Cardiac muscle cell (in vitro differentiated cells and primary cell): ENCODE measurements around the gene GPATCH4. TPM values are rescaled to one million over a fixed set of nuclear protein-coding genes. Genes with fewer than 3 reads are reported as not detected.

Experiments
- DNase-seq, 2 donors: peaks; one replicate each; pipeline versions ENCODE4 v3.0.0 to v3.0.0-alpha.2; 2010 to 2017; ENCODE audit warnings: low read depth in 1 of 2, low spot score in 1 of 2
- H3K27ac ChIP-seq: fragments of 200-600 bp; sonication (generic); 2 replicates; pipeline ENCODE4 v1.5.1; 2016
- H3K27me3 ChIP-seq: fragments of 200-600 bp; sonication (generic); 2 replicates; pipeline ENCODE4 v1.6.0; 2016; ENCODE audit warnings: control low read depth
- H3K36me3 ChIP-seq: fragments of 200-600 bp; sonication (generic); 2 replicates; pipeline ENCODE4 v1.5.1; 2016; ENCODE audit warnings: control low read depth
- H3K4me1 ChIP-seq: fragments of 200-600 bp; sonication (generic); 2 replicates; pipeline ENCODE4 v1.8.1; 2017; ENCODE audit warnings: low read depth, mild to moderate bottlenecking, mixed run types
- H3K4me3 ChIP-seq: fragments of 200-600 bp; sonication (generic); 2 replicates; pipeline ENCODE4 v1.5.1; 2016; ENCODE audit warnings: mild to moderate bottlenecking
- H3K9me3 ChIP-seq: fragments of 200-600 bp; sonication (generic); 2 replicates; pipeline ENCODE4 v1.5.1; 2017; ENCODE audit warnings: low read depth, mild to moderate bottlenecking, control low read depth
- CTCF ChIP-seq: IDR thresholded peaks from 2 replicates; pipeline ENCODE4 v1.5.1; 2012; ENCODE audit warnings: low read depth, mild to moderate bottlenecking, low read length
- polyA plus RNA-seq: library from polyadenylated mRNA; unstranded; fragments of >200 nt; fragmentation: Nextera tagmentation; extraction: Ambion mirVana; gene quantifications from 2 replicates; pipeline ENCODE4 v1.2.1, GENCODE V29; 2016
- total RNA-seq: library from RNA; depleted of rRNA; stranded (reverse); fragments of >200 nt; gene quantifications from 2 replicates; pipeline ENCODE4 v1.2.3, GENCODE V29; 2016

Gene GPATCH4
- total RNA-seq (6.0 and 14.4 TPM in 2 replicates), polyA plus RNA-seq (42.4 and 48.4 TPM in 2 replicates)

- Histone ChIP-seq H3K36me3 (no peaks in the 10 kb centered on the region), H3K9me3 (no peaks in the 10 kb centered on the region), H3K27ac (peak within 1 kb of the TSS; percentile 72), H3K4me3 (peak within 1 kb of the TSS; percentile 42), H3K27me3 (no peaks in the 10 kb centered on the region), H3K4me1 (no peaks in the 10 kb centered on the region)
- TF ChIP-seq CTCF, result no peak
- DNase-seq, result peak; percentile 83 to 96
Measured at GRCh38 chr1:156601122-156601830, at the start of gene GPATCH4. TSS of gene GPATCH4 (minus strand) at chr1:156601479.

DNA sequence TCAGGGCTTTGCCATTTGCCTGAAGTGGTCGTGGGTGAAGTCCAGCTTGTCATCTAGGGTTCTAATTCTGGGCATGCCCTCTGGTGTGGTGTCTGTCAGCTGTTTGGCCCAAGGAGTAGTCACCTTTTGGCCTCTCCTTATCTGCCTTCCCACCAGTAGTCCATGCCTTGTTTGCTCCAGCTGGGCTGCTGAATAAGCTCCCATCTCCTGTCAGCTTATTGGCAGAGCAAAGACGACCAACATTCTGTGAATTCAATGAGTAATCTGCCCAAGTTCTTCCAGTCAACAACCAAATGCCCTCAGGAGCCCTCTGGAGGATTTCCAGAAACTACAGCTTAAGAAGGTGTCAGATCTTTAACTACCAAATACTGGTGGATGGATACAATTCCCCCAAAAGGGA is 47.7 kb upstream of the GPATCH4 start:
- TF ChIP-seq CTCF, result no peak
- H3K27me3 ChIP-seq, result peaks cover 83% of the 10 kb centered on the region
- no peaks in the 10 kb centered on the region for H3K4me1 ChIP-seq
- no peak overlapping the region for H3K4me3 ChIP-seq
- no peak for DNase-seq
- H3K9me3 ChIP-seq, result no peaks in the 10 kb centered on the region
- H3K36me3 ChIP-seq, result no peaks in the 10 kb centered on the region
- H3K27ac ChIP-seq, result no peak overlapping the region

DNA sequence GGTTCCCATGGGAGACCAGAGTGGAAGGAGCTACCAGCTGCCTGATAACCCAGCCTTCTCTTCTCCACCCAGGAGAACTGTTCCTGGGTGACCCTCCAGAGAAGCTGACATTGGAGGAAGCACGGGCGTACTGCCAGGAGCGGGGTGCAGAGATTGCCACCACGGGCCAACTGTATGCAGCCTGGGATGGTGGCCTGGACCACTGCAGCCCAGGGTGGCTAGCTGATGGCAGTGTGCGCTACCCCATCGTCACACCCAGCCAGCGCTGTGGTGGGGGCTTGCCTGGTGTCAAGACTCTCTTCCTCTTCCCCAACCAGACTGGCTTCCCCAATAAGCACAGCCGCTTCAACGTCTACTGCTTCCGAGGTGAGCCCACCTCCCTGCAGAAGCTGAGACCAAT is 47.2 kb upstream of the GPATCH4 start:
- Histone ChIP-seq H3K4me1 (no peaks in the 10 kb centered on the region), H3K9me3 (no peaks in the 10 kb centered on the region), H3K27me3 (peaks cover 83% of the 10 kb centered on the region), H3K27ac (no peak overlapping the region), H3K4me3 (no peak overlapping the region), H3K36me3 (no peaks in the 10 kb centered on the region)
- no peak for TF ChIP-seq CTCF
- no peak for DNase-seq

DNA sequence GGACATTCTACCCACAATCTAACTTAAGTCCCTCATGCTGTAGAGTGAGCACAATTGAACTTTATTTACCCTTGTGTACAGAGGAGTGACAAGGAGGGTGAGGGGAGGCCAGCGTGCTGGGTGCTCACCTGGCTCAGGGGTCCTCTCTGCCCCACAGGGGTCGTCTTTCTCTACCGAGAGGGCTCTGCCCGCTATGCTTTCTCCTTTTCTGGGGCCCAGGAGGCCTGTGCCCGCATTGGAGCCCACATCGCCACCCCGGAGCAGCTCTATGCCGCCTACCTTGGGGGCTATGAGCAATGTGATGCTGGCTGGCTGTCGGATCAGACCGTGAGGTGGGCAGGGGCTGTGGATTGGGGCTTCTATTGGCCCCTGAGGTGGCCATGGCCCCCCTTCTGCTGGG is 46.1 kb upstream of the GPATCH4 start:
- no peak for TF ChIP-seq CTCF
- Histone ChIP-seq H3K36me3 (no peaks in the 10 kb centered on the region), H3K9me3 (no peaks in the 10 kb centered on the region), H3K4me1 (no peaks in the 10 kb centered on the region), H3K4me3 (no peak overlapping the region), H3K27me3 (peaks cover 85% of the 10 kb centered on the region), H3K27ac (no peak overlapping the region)
- DNase-seq, result no peak

DNA sequence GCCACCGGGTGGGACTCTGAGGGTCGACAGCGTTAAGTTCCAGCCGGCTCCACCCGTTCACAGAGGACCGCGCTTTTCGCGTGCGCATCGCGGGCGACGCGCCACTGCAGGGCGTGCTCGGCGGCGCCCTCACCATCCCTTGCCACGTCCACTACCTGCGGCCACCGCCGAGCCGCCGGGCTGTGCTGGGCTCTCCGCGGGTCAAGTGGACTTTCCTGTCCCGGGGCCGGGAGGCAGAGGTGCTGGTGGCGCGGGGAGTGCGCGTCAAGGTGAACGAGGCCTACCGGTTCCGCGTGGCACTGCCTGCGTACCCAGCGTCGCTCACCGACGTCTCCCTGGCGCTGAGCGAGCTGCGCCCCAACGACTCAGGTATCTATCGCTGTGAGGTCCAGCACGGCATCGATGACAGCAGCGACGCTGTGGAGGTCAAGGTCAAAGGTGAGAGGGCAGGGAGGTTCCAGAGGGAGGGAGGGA is 45.5 kb upstream of the GPATCH4 start:
- H3K27ac ChIP-seq, result no peak overlapping the region
- no peak for TF ChIP-seq CTCF
- H3K27me3 ChIP-seq, result peaks cover 87% of the 10 kb centered on the region
- no peaks in the 10 kb centered on the region for H3K4me1 ChIP-seq
- H3K9me3 ChIP-seq, result no peaks in the 10 kb centered on the region
- H3K36me3 ChIP-seq, result no peaks in the 10 kb centered on the region
- DNase-seq, result no peak
- H3K4me3 ChIP-seq, result no peak overlapping the region
